Stimulated activated CD4-positive, alpha-beta T cell treated with anti-CD3 and anti-CD28 coated beads, TNF-alpha, amount 100 ng/mL, for 24 hours (primary cell): ENCODE measurements around the gene ZSCAN10.

ENCODE experiments used
- DNase-seq, 3 experiments: peaks; one replicate each; pipeline ENCODE4 v3.0.0-alpha.2; 2020; ENCODE audit warnings: low read depth in 3 of 3

Gene ZSCAN10

GRCh38 chr16:3046641-3047386 lies 52.3 kb downstream of the ZSCAN10 start:
- no peak for DNase-seq

- DNase-seq, result no peak
Measured at GRCh38 chr16:3045758-3046640, 53.1 kb downstream of the ZSCAN10 start, which contains the start of gene MMP25. MMP25 (plus strand) TSS chr16:3046561; CDS start chr16:3046918, 357 bp downstream.

- DNase-seq, result no peak
Measured at GRCh38 chr16:3044708-3045107, 54.4 kb downstream of the ZSCAN10 start.

- DNase-seq, result no peak
Measured at GRCh38 chr16:3042376-3042775, 56.7 kb downstream of the ZSCAN10 start.

- DNase-seq, result no peak
Measured at GRCh38 chr16:3038896-3039295, 60.2 kb downstream of the ZSCAN10 start.
